ENCODE data around the gene PDX1.

DNA sequence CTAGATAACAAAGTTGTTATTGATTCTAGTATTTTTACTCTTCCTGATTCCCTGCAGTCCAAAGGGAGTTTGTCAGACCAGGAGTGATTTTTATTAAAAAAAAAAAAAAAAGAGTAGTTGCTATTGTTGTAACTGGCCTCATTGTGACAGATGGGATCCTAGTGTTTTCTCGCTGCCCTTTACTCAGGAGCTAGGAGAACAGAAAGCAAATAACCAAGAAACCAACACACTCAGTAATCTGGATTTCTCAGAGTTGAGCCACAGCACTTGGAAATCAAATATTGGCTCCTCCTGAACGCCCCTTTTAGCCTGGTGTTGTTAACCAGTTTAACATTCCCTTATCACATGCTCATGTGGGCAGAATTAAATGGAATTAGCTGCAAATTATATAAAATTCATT is 8.3 kb upstream of the PDX1 start:
- TF ChIP-seq, protein P1, sequence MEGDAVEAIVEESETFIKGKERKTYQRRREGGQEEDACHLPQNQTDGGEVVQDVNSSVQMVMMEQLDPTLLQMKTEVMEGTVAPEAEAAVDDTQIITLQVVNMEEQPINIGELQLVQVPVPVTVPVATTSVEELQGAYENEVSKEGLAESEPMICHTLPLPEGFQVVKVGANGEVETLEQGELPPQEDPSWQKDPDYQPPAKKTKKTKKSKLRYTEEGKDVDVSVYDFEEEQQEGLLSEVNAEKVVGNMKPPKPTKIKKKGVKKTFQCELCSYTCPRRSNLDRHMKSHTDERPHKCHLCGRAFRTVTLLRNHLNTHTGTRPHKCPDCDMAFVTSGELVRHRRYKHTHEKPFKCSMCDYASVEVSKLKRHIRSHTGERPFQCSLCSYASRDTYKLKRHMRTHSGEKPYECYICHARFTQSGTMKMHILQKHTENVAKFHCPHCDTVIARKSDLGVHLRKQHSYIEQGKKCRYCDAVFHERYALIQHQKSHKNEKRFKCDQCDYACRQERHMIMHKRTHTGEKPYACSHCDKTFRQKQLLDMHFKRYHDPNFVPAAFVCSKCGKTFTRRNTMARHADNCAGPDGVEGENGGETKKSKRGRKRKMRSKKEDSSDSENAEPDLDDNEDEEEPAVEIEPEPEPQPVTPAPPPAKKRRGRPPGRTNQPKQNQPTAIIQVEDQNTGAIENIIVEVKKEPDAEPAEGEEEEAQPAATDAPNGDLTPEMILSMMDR (IDR thresholded peaks at IDR 0.05): no peak
- TF ChIP-seq POLR2A (IDR thresholded peaks at IDR 0.05): no peak
